GM23338 (cell line): Measurements from ENCODE around the gene RNASEH2C.

Experiments used
- CTCF ChIP-seq, 2 experiments: fragments of 200-600 bp in 1 of 2; sonication (generic) in 1 of 2; conservative IDR thresholded peaks; 2 replicates each; pipeline versions ENCODE4 v1.5.1 to v1.6.1; 2016 to 2017; ENCODE audit warnings: antibody characterized with exemption in 2 of 2, low read depth in 2 of 2, mild to moderate bottlenecking in 2 of 2, moderate library complexity in 1 of 2
- ETS1 ChIP-seq: IDR thresholded peaks from 2 replicates; pipeline ENCODE4 v1.6.1; 2016; ENCODE audit warnings: antibody characterized with exemption
- EZH2 ChIP-seq: fragments of 200-600 bp; sonication (generic); IDR thresholded peaks from one replicate; pipeline ENCODE4 v1.8.0; 2017; ENCODE audit warnings: antibody characterized with exemption, mild to moderate bottlenecking, low read depth; ENCODE audit not compliant: unreplicated experiment
- EZH2phosphoT487 ChIP-seq: fragments of 200-600 bp; sonication (generic); IDR thresholded peaks from one replicate; pipeline ENCODE4 v1.8.1; 2018; ENCODE audit warnings: antibody characterized with exemption; ENCODE audit not compliant: unreplicated experiment
- JUNB ChIP-seq: IDR thresholded peaks from one replicate; pipeline ENCODE4 v1.6.1; 2016; ENCODE audit warnings: antibody characterized with exemption; ENCODE audit not compliant: unreplicated experiment
- NANOG ChIP-seq: IDR thresholded peaks from 2 replicates; pipeline ENCODE4 v1.6.1; 2016; ENCODE audit warnings: antibody characterized with exemption, borderline replicate concordance
- POLR2AphosphoS5 ChIP-seq: IDR thresholded peaks from 2 replicates; pipeline ENCODE4 v1.6.1; 2016; ENCODE audit warnings: antibody characterized with exemption, low read depth
- REST ChIP-seq: IDR thresholded peaks from one replicate; pipeline ENCODE4 v1.6.1; 2018; ENCODE audit warnings: antibody characterized with exemption; ENCODE audit not compliant: unreplicated experiment
- STAT1 ChIP-seq: IDR thresholded peaks from one replicate; pipeline ENCODE4 v1.6.1; 2016; ENCODE audit warnings: antibody characterized with exemption; ENCODE audit not compliant: unreplicated experiment
- ZNF114 ChIP-seq: fragments of 250-450 bp; sonication (Bioruptor Pico); IDR thresholded peaks from 2 replicates; pipeline ENCODE4 v1.5.0; 2020; ENCODE audit warnings: mild to moderate bottlenecking, moderate library complexity
- ZNF331 ChIP-seq: fragments of 250-450 bp; sonication (Bioruptor Pico); IDR thresholded peaks from 2 replicates; pipeline ENCODE4 v1.5.0; 2020; ENCODE audit warnings: low read depth, mild to moderate bottlenecking, moderate library complexity

GRCh38 chr11:65716774-65717405 is 3.7 kb downstream of the RNASEH2C start:
- TF ChIP-seq CTCF (conservative IDR thresholded peaks at IDR 0.05; ENCODE audit: low read depth in 2 of 2) (no peak), POLR2AphosphoS5 (no peak), JUNB (no peak), ZNF331 (CRISPR knock-in tag) (no peak), EZH2phosphoT487 (no peak), EZH2 (no peak), REST (no peak), ZNF114 (CRISPR knock-in tag) (no peak), NANOG (no peak), ETS1 (no peak), STAT1 (no peak)
